Kidney epithelial cell (primary cell): ENCODE data around the gene HLX. TPM values are rescaled to one million over a fixed set of nuclear protein-coding genes. Genes with fewer than 3 reads are reported as not detected.

Experiments
- DNase-seq: peaks from one replicate; pipeline ENCODE4 v3.0.0-alpha.2; 2010; ENCODE audit warnings: low read depth
- H3K27me3 ChIP-seq: 2 replicates; pipeline ENCODE4 v1.6.0; 2011; ENCODE audit warnings: low read length; ENCODE audit not compliant: control insufficient read depth, insufficient read depth
- H3K36me3 ChIP-seq: 2 replicates; pipeline ENCODE4 v1.5.1; 2011; ENCODE audit warnings: low read length; ENCODE audit not compliant: control insufficient read depth, insufficient read depth
- H3K4me3 ChIP-seq: 2 replicates; pipeline ENCODE4 v1.5.1; 2011; ENCODE audit warnings: low read depth, mild to moderate bottlenecking, control low read depth, low read length
- total RNA-seq: library from RNA; depleted of rRNA; stranded (reverse); fragments of >200 nt; gene quantifications from 2 replicates; pipeline ENCODE4 v1.2.3, GENCODE V29; 2015
- TF ChIP-seq, protein P1 (sequence below): IDR thresholded peaks from 2 replicates; pipeline ENCODE4 v1.5.1; 2011; ENCODE audit warnings: mild to moderate bottlenecking, moderate library complexity, low read length, control low read depth, inconsistent platforms; ENCODE audit not compliant: insufficient read depth, poor library complexity, severe bottlenecking

Gene HLX
- total RNA-seq, 1 donor from 2014 or later, result 3.2 TPM

DNA sequence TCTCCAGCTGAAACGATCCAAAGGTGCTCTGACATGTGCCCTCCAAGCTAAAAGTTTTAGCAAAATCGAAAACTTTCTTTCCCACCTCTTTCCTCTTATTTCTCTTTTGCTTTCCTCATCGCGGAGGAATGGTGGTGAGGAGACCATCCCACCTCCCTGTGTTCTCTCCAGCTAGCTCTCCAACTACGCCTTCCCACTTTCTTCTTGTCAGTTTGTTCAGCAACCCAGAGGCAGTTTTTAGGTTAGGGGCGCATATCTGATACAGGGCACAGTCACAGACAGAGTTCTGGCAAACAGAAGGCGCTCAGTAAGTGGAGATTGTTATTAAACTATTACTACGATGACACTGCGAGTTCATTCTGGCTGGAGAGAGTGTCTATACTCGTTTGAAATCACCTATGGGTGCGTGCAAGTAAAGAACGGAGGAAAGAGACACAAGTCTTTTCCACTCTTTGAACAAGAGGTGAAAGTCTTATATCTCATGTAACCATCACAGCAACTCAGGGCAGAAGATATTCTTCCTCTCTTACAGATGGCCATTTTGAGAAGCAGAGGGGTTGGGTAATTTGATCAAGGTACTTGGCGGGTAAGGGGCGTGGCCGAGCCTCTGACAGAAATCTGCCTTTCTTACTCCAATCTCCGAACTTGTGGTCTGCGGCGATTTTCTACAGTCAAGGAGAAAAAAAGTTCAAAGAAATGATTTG, 13.9 kb downstream of the HLX start:
- TF ChIP-seq, protein P1, sequence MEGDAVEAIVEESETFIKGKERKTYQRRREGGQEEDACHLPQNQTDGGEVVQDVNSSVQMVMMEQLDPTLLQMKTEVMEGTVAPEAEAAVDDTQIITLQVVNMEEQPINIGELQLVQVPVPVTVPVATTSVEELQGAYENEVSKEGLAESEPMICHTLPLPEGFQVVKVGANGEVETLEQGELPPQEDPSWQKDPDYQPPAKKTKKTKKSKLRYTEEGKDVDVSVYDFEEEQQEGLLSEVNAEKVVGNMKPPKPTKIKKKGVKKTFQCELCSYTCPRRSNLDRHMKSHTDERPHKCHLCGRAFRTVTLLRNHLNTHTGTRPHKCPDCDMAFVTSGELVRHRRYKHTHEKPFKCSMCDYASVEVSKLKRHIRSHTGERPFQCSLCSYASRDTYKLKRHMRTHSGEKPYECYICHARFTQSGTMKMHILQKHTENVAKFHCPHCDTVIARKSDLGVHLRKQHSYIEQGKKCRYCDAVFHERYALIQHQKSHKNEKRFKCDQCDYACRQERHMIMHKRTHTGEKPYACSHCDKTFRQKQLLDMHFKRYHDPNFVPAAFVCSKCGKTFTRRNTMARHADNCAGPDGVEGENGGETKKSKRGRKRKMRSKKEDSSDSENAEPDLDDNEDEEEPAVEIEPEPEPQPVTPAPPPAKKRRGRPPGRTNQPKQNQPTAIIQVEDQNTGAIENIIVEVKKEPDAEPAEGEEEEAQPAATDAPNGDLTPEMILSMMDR, result no peak
- DNase-seq, result no peak
- Histone ChIP-seq H3K27me3 (peaks cover 82% of the 10 kb centered on the region), H3K4me3 (no peak overlapping the region), H3K36me3 (no peaks in the 10 kb centered on the region)

DNA sequence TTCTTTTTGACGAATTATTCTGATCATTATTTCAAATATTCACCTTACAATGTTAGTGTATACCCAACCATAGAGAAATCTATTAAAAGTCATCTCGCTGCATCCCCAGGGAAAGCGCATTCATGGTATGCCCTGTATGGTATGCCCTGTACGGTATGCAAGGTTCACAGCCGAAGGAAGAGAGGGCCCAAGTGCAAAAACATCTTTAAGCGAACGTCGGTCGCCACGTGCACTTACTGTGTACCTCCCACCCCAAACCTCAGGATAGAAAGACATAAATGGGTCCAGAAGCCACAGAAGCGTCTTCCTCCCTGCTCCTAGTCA, 14.4 kb downstream of the HLX start:
- H3K27me3 ChIP-seq, result peaks cover 77% of the 10 kb centered on the region
- TF ChIP-seq, protein P1, result no peak
- H3K4me3 ChIP-seq, result peak overlapping the region; percentile 34
- no peaks in the 10 kb centered on the region for H3K36me3 ChIP-seq
- no peak for DNase-seq

DNA sequence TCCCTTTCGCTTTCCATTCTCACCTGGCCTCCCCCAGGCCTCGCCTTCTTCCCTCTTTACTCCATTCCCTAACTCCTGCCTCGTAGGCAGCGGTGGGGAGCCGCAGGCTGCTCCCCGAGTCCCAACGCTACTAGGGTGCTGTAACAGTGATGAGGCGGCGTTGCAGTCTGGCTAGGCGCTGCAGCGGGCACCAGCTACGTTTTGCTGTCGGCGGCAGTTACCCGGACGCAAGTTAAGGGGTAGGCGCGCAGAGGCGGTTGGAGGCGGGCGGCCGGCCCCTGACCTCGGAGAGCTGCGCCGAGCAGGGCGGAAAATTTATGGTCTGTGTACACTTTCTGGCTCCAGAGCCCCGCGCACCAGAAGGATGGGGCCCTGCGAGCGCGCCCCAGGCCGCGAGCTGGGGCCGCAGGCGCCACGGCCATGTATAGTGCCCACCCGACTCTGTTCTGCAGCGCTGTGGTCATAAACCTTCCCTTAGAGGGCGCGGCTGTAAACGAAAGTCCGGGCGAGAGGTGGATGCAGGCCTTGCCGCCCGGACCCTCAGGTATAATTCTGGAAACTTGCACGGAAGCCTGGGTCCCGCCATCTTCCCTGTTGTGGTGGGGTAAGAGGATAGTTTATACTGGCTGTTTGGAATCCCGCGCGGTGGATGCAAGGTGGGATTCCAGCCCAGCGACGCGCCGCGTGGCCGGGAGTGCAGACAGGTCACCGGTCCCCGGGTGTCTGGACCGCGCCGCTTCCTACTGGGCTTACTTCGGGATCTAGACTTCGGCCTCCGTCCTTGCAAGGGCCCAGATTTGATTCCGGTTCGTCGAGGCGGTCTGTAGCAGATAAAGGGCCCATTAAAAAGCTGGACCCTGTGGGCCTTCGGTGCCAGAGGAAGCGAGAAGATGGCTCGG, 15.0 kb downstream of the HLX start:
- no peaks in the 10 kb centered on the region for H3K36me3 ChIP-seq
- peak overlapping the region; percentile 34 for H3K4me3 ChIP-seq
- peaks cover 71% of the 10 kb centered on the region for H3K27me3 ChIP-seq
- DNase-seq, result no peak
- TF ChIP-seq, protein P1, result no peak

DNA sequence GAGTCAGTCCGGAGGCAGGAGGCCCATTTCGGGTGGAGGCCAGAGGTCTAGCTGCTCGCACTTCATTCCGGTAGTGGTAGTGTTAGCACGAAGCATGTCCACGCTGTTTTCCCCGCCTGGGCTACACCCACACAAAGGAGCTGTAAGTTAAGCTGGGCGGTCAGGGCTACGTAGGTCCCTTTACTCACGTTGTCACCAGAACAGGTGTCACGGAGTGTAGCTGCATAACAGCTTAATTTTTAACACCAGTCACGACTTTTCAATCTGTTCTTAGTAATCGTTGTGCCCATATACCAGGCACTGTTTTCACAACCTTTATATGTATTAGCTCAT, 15.6 kb downstream of the HLX start:
- Histone ChIP-seq H3K4me3 (no peak overlapping the region), H3K27me3 (peaks cover 65% of the 10 kb centered on the region), H3K36me3 (no peaks in the 10 kb centered on the region)
- TF ChIP-seq, protein P1, result no peak
- no peak for DNase-seq

DNA sequence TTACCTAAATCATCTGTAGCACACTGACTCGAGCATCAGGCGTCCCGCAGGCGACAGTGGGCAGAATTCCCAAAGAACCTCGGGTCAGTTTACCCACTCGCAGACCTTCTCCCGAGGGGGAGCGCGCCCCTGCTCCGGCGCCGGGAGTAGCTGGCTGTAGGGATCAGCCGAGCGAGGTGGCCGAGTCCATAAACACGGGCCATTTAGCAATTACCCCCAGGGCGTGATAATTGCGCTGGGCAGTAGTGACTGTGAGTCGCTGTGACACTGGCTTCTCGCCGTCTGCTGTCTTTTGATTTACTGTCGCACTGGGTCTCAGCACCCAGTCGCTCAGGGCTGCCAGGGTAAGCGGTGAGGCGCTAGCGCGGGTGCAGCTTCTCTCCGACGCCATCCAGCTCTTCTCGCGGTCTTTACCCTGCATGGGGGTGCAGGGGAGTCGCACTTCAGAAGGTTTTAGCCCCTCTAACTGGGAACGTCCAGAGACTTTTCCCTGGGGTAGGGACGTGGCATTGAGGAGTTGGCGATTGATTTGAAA, 16.2 kb downstream of the HLX start:
- Histone ChIP-seq H3K4me3 (no peak overlapping the region), H3K36me3 (no peaks in the 10 kb centered on the region), H3K27me3 (peaks cover 60% of the 10 kb centered on the region)
- no peak for DNase-seq
- TF ChIP-seq, protein P1, result no peak
